Muscle layer of colon (tissue), 2 donors: ENCODE results near the gene SPRED2.

Source experiments
- H3K27ac ChIP-seq: one replicate; pipeline ENCODE4 v1.7.0; 2013; ENCODE audit warnings: low read depth, mild to moderate bottlenecking, low read length, moderate library complexity
- H3K27me3 ChIP-seq, 2 donors: one replicate each; pipeline ENCODE4 v1.7.0; 2013; ENCODE audit warnings: low read length in 2 of 2, mild to moderate bottlenecking in 2 of 2; ENCODE audit not compliant: insufficient read depth in 2 of 2, control insufficient read depth in 1 of 2
- H3K36me3 ChIP-seq: one replicate; pipeline ENCODE4 v1.7.0; 2013; ENCODE audit warnings: mild to moderate bottlenecking, low read length; ENCODE audit not compliant: insufficient read depth
- H3K4me1 ChIP-seq: one replicate; pipeline ENCODE4 v1.7.0; 2013; ENCODE audit warnings: mild to moderate bottlenecking, low read length; ENCODE audit not compliant: insufficient read depth
- H3K4me3 ChIP-seq, 2 donors: one replicate each; pipeline ENCODE4 v1.7.0; 2013; ENCODE audit warnings: low read length in 2 of 2, low read depth in 1 of 2, mild to moderate bottlenecking in 1 of 2, moderate library complexity in 1 of 2
- H3K9ac ChIP-seq: one replicate; pipeline ENCODE4 v1.7.0; 2013; ENCODE audit warnings: low read length
- H3K9me3 ChIP-seq: one replicate; pipeline ENCODE4 v1.7.0; 2013; ENCODE audit warnings: mild to moderate bottlenecking, low read length
- donor health status: abdominal sarcoma.
- donor health status: Adenocarcinoma of cecum.

The SPRED2 gene

GRCh38 chr2:65411056-65411795, 21.2 kb downstream of the SPRED2 start:
- H3K27me3 ChIP-seq: no peaks in the 10 kb centered on the region
- no peak overlapping the region for H3K4me3 ChIP-seq
- no peaks in the 10 kb centered on the region for H3K4me1 ChIP-seq
- H3K9me3 ChIP-seq: no peaks in the 10 kb centered on the region
- no peaks in the 10 kb centered on the region for H3K36me3 ChIP-seq
- no peak overlapping the region for H3K9ac ChIP-seq
- H3K27ac ChIP-seq: no peak overlapping the region

DNA sequence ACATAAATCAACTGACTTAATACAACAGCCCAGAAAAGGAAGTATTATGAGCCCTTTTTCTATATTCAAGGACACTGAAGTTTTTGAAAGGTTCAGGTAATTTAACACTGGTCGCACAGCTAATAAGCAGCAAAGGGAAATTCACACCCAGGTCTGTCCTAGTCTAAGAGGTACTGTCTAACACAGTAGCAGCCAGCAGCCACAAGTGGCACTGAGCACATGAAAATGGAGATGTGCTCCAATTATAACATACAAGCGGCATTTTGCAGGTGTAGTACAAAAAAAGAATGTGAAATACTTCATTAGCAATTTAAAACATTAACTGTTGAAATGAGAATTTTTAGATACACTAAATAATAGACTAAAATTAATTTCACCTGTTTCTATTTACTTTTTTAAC, 23.4 kb downstream of the SPRED2 start:
- Histone ChIP-seq H3K4me3 (no peak overlapping the region), H3K27me3 (no peaks in the 10 kb centered on the region), H3K27ac (no peak overlapping the region), H3K9me3 (no peaks in the 10 kb centered on the region), H3K9ac (no peak overlapping the region), H3K36me3 (no peaks in the 10 kb centered on the region), H3K4me1 (no peaks in the 10 kb centered on the region)

DNA sequence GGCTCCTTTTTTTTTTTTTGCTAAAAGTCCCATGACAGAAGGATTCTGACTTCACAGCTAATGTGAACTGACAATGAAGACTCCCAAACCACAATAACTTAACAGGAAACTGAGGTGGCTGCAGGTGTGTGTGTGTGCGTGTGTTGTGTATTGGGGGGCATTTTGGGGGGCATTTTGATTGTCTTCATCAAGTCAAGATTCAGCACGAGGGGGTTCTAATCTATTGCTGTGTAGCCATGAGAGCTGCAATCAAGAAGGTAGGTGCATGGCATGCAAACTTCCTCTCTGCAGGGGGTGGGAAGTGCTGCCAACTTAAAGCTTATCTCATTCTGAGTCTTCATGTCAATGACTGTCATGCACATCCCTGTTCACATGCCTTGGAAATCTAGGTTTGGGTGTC, 25.2 kb downstream of the SPRED2 start:
- Histone ChIP-seq H3K4me3 (no peak overlapping the region), H3K9ac (no peak overlapping the region), H3K27ac (no peak overlapping the region), H3K4me1 (no peaks in the 10 kb centered on the region), H3K36me3 (no peaks in the 10 kb centered on the region), H3K9me3 (no peaks in the 10 kb centered on the region), H3K27me3 (no peaks in the 10 kb centered on the region)

- no peak overlapping the region for H3K4me3 ChIP-seq
- H3K27ac ChIP-seq: no peak overlapping the region
- no peaks in the 10 kb centered on the region for H3K36me3 ChIP-seq
- no peak overlapping the region for H3K9ac ChIP-seq
- H3K4me1 ChIP-seq: no peaks in the 10 kb centered on the region
- no peaks in the 10 kb centered on the region for H3K27me3 ChIP-seq
- H3K9me3 ChIP-seq: no peaks in the 10 kb centered on the region
Observed at GRCh38 chr2:65404988-65405697, 27.3 kb downstream of the SPRED2 start.

DNA sequence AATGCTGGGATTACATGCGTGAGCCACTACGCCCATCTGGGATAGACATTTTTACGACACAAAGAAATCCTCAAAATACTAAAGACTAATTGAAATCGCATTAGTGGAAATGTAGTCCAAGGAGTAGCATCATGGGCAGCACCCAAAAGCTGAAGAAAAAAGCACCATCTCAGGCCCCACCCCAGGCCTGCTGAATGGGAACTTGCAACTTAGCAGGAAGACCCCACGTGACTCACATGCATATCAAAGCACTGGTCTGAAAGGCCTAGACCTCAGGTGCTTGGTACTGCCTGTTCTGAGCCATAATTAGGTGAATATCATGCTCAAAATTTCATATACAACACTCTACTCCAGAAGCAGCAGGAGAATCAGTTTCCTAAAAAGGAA, 28.9 kb downstream of the SPRED2 start:
- Histone ChIP-seq H3K4me1 (no peaks in the 10 kb centered on the region), H3K4me3 (no peak overlapping the region), H3K27ac (no peak overlapping the region), H3K9ac (no peak overlapping the region), H3K36me3 (no peaks in the 10 kb centered on the region), H3K9me3 (no peaks in the 10 kb centered on the region), H3K27me3 (no peaks in the 10 kb centered on the region)

GRCh38 chr2:65402780-65403528, 29.4 kb downstream of the SPRED2 start:
- Histone ChIP-seq H3K27me3 (no peaks in the 10 kb centered on the region), H3K9me3 (no peaks in the 10 kb centered on the region), H3K27ac (no peak overlapping the region), H3K36me3 (no peaks in the 10 kb centered on the region), H3K4me3 (no peak overlapping the region), H3K9ac (no peak overlapping the region), H3K4me1 (no peaks in the 10 kb centered on the region)

GRCh38 chr2:65402323-65402722, 30.1 kb downstream of the SPRED2 start:
- Histone ChIP-seq H3K4me1 (no peaks in the 10 kb centered on the region), H3K9me3 (no peaks in the 10 kb centered on the region), H3K36me3 (no peaks in the 10 kb centered on the region), H3K27ac (no peak overlapping the region), H3K9ac (no peak overlapping the region), H3K27me3 (no peaks in the 10 kb centered on the region), H3K4me3 (no peak overlapping the region)

DNA sequence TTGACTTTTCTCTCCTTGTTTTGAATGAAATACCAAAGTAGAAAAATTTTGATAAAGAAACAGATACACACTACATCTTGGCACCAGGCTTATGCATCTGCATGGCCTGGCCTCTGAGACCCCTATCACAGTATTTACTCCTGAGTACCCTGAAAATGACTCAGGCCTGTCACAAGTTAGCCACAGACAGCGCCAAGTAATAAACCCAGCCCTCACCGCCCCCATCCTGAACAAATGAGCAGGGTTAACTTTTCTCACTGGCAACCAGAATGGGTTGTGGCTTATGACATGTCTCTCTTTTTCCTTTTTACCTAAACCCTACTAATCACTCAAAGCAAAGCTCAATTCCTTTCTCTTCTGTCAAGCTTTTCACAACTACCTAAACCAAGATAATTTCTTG, 35.3 kb downstream of the SPRED2 start:
- no peak overlapping the region for H3K4me3 ChIP-seq
- H3K27ac ChIP-seq: no peak overlapping the region
- no peak overlapping the region for H3K9ac ChIP-seq
- no peaks in the 10 kb centered on the region for H3K9me3 ChIP-seq
- H3K4me1 ChIP-seq: peaks cover 5% of the 10 kb centered on the region
- no peaks in the 10 kb centered on the region for H3K27me3 ChIP-seq
- no peaks in the 10 kb centered on the region for H3K36me3 ChIP-seq

- no peak overlapping the region for H3K4me3 ChIP-seq
- H3K9ac ChIP-seq: no peak overlapping the region
- H3K4me1 ChIP-seq: peaks cover 5% of the 10 kb centered on the region
- H3K9me3 ChIP-seq: no peaks in the 10 kb centered on the region
- H3K27ac ChIP-seq: no peak overlapping the region
- H3K27me3 ChIP-seq: no peaks in the 10 kb centered on the region
- no peaks in the 10 kb centered on the region for H3K36me3 ChIP-seq
Observed at GRCh38 chr2:65396348-65397026, 35.9 kb downstream of the SPRED2 start.

GRCh38 chr2:65395621-65396347, 36.6 kb downstream of the SPRED2 start:
- H3K4me3 ChIP-seq: no peak overlapping the region
- peaks cover 5% of the 10 kb centered on the region for H3K4me1 ChIP-seq
- no peaks in the 10 kb centered on the region for H3K9me3 ChIP-seq
- H3K36me3 ChIP-seq: no peaks in the 10 kb centered on the region
- H3K9ac ChIP-seq: no peak overlapping the region
- H3K27ac ChIP-seq: no peak overlapping the region
- no peaks in the 10 kb centered on the region for H3K27me3 ChIP-seq
